HepG2 (cell line): Measurements from ENCODE around the gene LAMA5. TPM values are rescaled to one million over a fixed set of nuclear protein-coding genes. Genes with fewer than 3 reads are reported as not detected.

ENCODE experiments used
- ATF2 ChIP-seq: sonication (generic); formaldehyde crosslinking; IDR thresholded peaks from 2 replicates; pipeline ENCODE4 v1.4.0; 2020; ENCODE audit warnings: missing genetic modification reagents
- ATF5 ChIP-seq: sonication (generic); formaldehyde crosslinking; IDR thresholded peaks from 2 replicates; pipeline ENCODE4 v1.4.0; 2020; ENCODE audit warnings: mild to moderate bottlenecking, low read depth, missing genetic modification reagents
- CHCHD3 ChIP-seq: sonication (generic); formaldehyde crosslinking; IDR thresholded peaks from 2 replicates; pipeline ENCODE4 v1.8.0; 2022; ENCODE audit warnings: mild to moderate bottlenecking, missing genetic modification reagents, moderate library complexity
- HHEX ChIP-seq: IDR thresholded peaks from 2 replicates; pipeline ENCODE4 v1.6.1; 2016; ENCODE audit warnings: control low read depth
- KDM5A ChIP-seq: fragments of 200-600 bp; sonication (generic); IDR thresholded peaks from 2 replicates; pipeline ENCODE4 v1.7.0; 2018; ENCODE audit warnings: antibody characterized with exemption, mild to moderate bottlenecking, low read length, borderline replicate concordance
- MAFK ChIP-seq, 2 experiments: IDR thresholded peaks in 1 of 2; conservative IDR thresholded peaks in 1 of 2; 2 replicates each; pipeline ENCODE4 v1.6.1; 2011; ENCODE audit warnings: improper control_type of control experiment in 2 of 2, low read length in 2 of 2
- NPAS2 ChIP-seq: sonication (generic); formaldehyde crosslinking; IDR thresholded peaks from 2 replicates; pipeline ENCODE4 v1.8.0; 2022; ENCODE audit warnings: mild to moderate bottlenecking, missing genetic modification reagents, borderline replicate concordance
- PCBP1 ChIP-seq: fragments of 200-400 bp; formaldehyde crosslinking; IDR thresholded peaks from 2 replicates; pipeline ENCODE4 v1.6.1; 2017; ENCODE audit warnings: mild to moderate bottlenecking, low read depth, low read length, borderline replicate concordance
- POLR2A ChIP-seq, 2 experiments: IDR thresholded peaks; 2 replicates each; pipeline ENCODE4 v1.6.1; 2011; ENCODE audit warnings: low read depth in 2 of 2, low read length in 2 of 2, mild to moderate bottlenecking in 1 of 2, moderate library complexity in 1 of 2; ENCODE audit not compliant: insufficient read depth in 1 of 2
- REPIN1 ChIP-seq: sonication (generic); formaldehyde crosslinking; IDR thresholded peaks from 2 replicates; pipeline ENCODE4 v1.8.0; 2022; ENCODE audit warnings: missing genetic modification reagents, low read depth, mild to moderate bottlenecking, borderline replicate concordance
- SALL2 ChIP-seq: sonication (generic); formaldehyde crosslinking; IDR thresholded peaks from 2 replicates; pipeline ENCODE4 v1.8.1; 2023; ENCODE audit warnings: mild to moderate bottlenecking, missing genetic modification reagents, inconsistent platforms
- SOX5 ChIP-seq: IDR thresholded peaks from 2 replicates; pipeline ENCODE4 v1.6.1; 2016; ENCODE audit warnings: borderline replicate concordance
- TBL1XR1 ChIP-seq: fragments of 150-350 bp; IDR thresholded peaks from 2 replicates; pipeline ENCODE4 v1.6.1; 2014; ENCODE audit warnings: borderline replicate concordance, low read length; ENCODE audit not compliant: partially characterized antibody
- XBP1 ChIP-seq: sonication (generic); formaldehyde crosslinking; IDR thresholded peaks from 2 replicates; pipeline ENCODE4 v1.5.0; 2020; ENCODE audit warnings: missing genetic modification reagents
- ZBTB38 ChIP-seq: sonication (generic); formaldehyde crosslinking; IDR thresholded peaks from 2 replicates; pipeline ENCODE4 v1.5.1; 2020; ENCODE audit warnings: mild to moderate bottlenecking, missing genetic modification reagents
- ZKSCAN8 ChIP-seq: IDR thresholded peaks from 2 replicates; pipeline ENCODE4 v1.6.1; 2016; ENCODE audit warnings: borderline replicate concordance, missing genetic modification reagents, missing compliant biosample characterization
- ZNF10 ChIP-seq: sonication (generic); formaldehyde crosslinking; IDR thresholded peaks from 2 replicates; pipeline ENCODE4 v1.4.0; 2020; ENCODE audit warnings: mild to moderate bottlenecking, low read depth, missing genetic modification reagents, borderline replicate concordance
- ZNF143 ChIP-seq: sonication (generic); formaldehyde crosslinking; IDR thresholded peaks from 2 replicates; pipeline ENCODE4 v1.4.0; 2020; ENCODE audit warnings: missing genetic modification reagents
- ZNF17 ChIP-seq: sonication (generic); formaldehyde crosslinking; IDR thresholded peaks from 2 replicates; pipeline ENCODE4 v1.5.0; 2020; ENCODE audit warnings: mild to moderate bottlenecking, missing genetic modification reagents
- ZNF329 ChIP-seq: sonication (generic); formaldehyde crosslinking; IDR thresholded peaks from 2 replicates; pipeline ENCODE4 v1.9.0; 2021; ENCODE audit warnings: low read depth, mild to moderate bottlenecking, missing genetic modification reagents
- polyA plus RNA-seq, 8 experiments: library from polyadenylated mRNA; depleted of rRNA in 3 of 8; stranded (reverse) in 7 of 8; unstranded in 1 of 8; fragments of >200 nt; fragmentation: Illumina TruSeq in 4 of 8; extraction: Trizol in 4 of 8; gene quantifications; 2 replicates each; pipeline versions ENCODE4 v1.2.1 to v1.2.3, GENCODE V29; 2011 to 2016; ENCODE audit warnings: low read depth in 4 of 8, missing spikeins in 1 of 8, mixed read lengths in 1 of 8; ENCODE audit not compliant: insufficient read depth in 1 of 8
- total RNA-seq, 5 experiments: library from RNA; depleted of rRNA; stranded (reverse); fragments of >200 nt; fragmentation: Illumina TruSeq; extraction: Trizol; gene quantifications; 2 replicates each; pipeline ENCODE4 v1.2.3, GENCODE V29; 2016; ENCODE audit warnings: low read depth in 1 of 5
- TF ChIP-seq, protein P1 (sequence below): IDR thresholded peaks from 2 replicates; pipeline ENCODE4 v1.6.1; 2016; ENCODE audit warnings: low read depth, control low read depth
- TF ChIP-seq, protein P2 (sequence below), 2 experiments: sonication (generic) in 1 of 2; formaldehyde crosslinking in 1 of 2; IDR thresholded peaks; 2 replicates each; pipeline versions ENCODE4 v1.4.0 to v1.6.1; 2018 to 2020; ENCODE audit warnings: missing genetic modification reagents in 2 of 2, borderline replicate concordance in 1 of 2, low read depth in 1 of 2, mild to moderate bottlenecking in 1 of 2, missing biosample characterization in 1 of 2

Gene LAMA5
- total and polyA plus RNA-seq, 2 of the 13 experiments (the other 11 are each of a cell fraction or from before 2014, with no cell fraction given): 21.0 to 44.7 TPM

- no peak for TF ChIP-seq POLR2A (IDR thresholded peaks at IDR 0.05; ENCODE audit: insufficient read depth in 1 of 2, low read depth in 2 of 2, low read length in 2 of 2)
- TF ChIP-seq REPIN1 (CRISPR knock-in tag): peak; percentile 86
- no peak; the same call in 1 of the 2 replicates for TF ChIP-seq ZBTB38 (CRISPR knock-in tag)
- no peak for TF ChIP-seq NPAS2 (CRISPR knock-in tag)
- no peak for TF ChIP-seq TBL1XR1
- peak; percentile 93 for TF ChIP-seq SALL2 (CRISPR knock-in tag)
- peak; percentile 98 for TF ChIP-seq CHCHD3 (CRISPR knock-in tag)
- TF ChIP-seq ATF5 (CRISPR knock-in tag): 0 out of 2 replicates have a peak, but pooled peaks have one; percentile 85
- TF ChIP-seq, protein P1, sequence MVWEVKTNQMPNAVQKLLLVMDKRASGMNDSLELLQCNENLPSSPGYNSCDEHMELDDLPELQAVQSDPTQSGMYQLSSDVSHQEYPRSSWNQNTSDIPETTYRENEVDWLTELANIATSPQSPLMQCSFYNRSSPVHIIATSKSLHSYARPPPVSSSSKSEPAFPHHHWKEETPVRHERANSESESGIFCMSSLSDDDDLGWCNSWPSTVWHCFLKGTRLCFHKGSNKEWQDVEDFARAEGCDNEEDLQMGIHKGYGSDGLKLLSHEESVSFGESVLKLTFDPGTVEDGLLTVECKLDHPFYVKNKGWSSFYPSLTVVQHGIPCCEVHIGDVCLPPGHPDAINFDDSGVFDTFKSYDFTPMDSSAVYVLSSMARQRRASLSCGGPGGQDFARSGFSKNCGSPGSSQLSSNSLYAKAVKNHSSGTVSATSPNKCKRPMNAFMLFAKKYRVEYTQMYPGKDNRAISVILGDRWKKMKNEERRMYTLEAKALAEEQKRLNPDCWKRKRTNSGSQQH (CRISPR knock-in tag): 0 out of 2 replicates have a peak, but pooled peaks have one; percentile 13
- TF ChIP-seq SOX5: no peak; the same call in 1 of the 2 replicates
- TF ChIP-seq, protein P2, sequence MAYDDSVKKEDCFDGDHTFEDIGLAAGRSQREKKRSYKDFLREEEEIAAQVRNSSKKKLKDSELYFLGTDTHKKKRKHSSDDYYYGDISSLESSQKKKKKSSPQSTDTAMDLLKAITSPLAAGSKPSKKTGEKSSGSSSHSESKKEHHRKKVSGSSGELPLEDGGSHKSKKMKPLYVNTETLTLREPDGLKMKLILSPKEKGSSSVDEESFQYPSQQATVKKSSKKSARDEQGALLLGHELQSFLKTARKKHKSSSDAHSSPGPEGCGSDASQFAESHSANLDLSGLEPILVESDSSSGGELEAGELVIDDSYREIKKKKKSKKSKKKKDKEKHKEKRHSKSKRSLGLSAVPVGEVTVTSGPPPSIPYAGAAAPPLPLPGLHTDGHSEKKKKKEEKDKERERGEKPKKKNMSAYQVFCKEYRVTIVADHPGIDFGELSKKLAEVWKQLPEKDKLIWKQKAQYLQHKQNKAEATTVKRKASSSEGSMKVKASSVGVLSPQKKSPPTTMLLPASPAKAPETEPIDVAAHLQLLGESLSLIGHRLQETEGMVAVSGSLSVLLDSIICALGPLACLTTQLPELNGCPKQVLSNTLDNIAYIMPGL (CRISPR knock-in tag; IDR thresholded peaks at IDR 0.05; ENCODE audit: borderline replicate concordance in 1 of 2, low read depth in 1 of 2): peak; percentile 30 to 93; a peak in 3 of 4 replicates
- TF ChIP-seq XBP1 (CRISPR knock-in tag): 0 out of 2 replicates have a peak, but pooled peaks have one; percentile 36
- peak; percentile 18; the same call in 1 of the 2 replicates for TF ChIP-seq ZKSCAN8
- 0 out of 2 replicates have a peak, but pooled peaks have one; percentile 24 for TF ChIP-seq PCBP1
- no peak for TF ChIP-seq MAFK (conservative IDR thresholded peaks at IDR 0.05 in 1 of 2, IDR thresholded peaks at IDR 0.05 in 1 of 2; ENCODE audit: low read length in 2 of 2)
- peak; percentile 87 for TF ChIP-seq ATF2 (CRISPR knock-in tag)
- TF ChIP-seq ZNF329: 0 out of 2 replicates have a peak, but pooled peaks have one; percentile 44
- TF ChIP-seq ZNF17: no peak
- no peak for TF ChIP-seq HHEX (CRISPR knock-in tag)
- peak; percentile 54 for TF ChIP-seq ZNF143 (CRISPR knock-in tag)
- TF ChIP-seq ZNF10 (CRISPR knock-in tag): no peak
- TF ChIP-seq KDM5A: peak; percentile 41; the same call in 1 of the 2 replicates
These were observed 40.3 kb upstream of the LAMA5 start, which contains the start of gene CABLES2 (continued) for GRCh38 chr20:62407221-62407992.
